H9 (cell line): ENCODE data around the gene SNORC. TPM values are rescaled to one million over a fixed set of nuclear protein-coding genes. Genes with fewer than 3 reads are reported as not detected.

Experiments used
- DNase-seq: peaks from one replicate; pipeline ENCODE4 v3.0.0-alpha.2; 2017
- H2AFZ ChIP-seq: one replicate; pipeline ENCODE4 v1.6.1; 2013; ENCODE audit warnings: mild to moderate bottlenecking, low read length, control low read depth, moderate library complexity
- H2AK5ac ChIP-seq: 2 replicates; pipeline ENCODE4 v1.6.1; 2013; ENCODE audit warnings: low read length, control low read depth, mixed read lengths; ENCODE audit not compliant: insufficient read length
- H2BK120ac ChIP-seq: one replicate; pipeline ENCODE4 v1.6.1; 2013; ENCODE audit warnings: low read depth, mild to moderate bottlenecking, low read length, control low read depth, inconsistent platforms; ENCODE audit not compliant: poor library complexity, severe bottlenecking
- H2BK12ac ChIP-seq: 2 replicates; pipeline ENCODE4 v1.6.1; 2013; ENCODE audit warnings: low read length, control low read depth, mixed read lengths, low read depth; ENCODE audit not compliant: insufficient read length
- H2BK15ac ChIP-seq: 2 replicates; pipeline ENCODE4 v1.6.1; 2013; ENCODE audit warnings: low read depth, low read length, control low read depth
- H2BK20ac ChIP-seq: one replicate; pipeline ENCODE4 v1.6.1; 2013; ENCODE audit warnings: low read depth, mild to moderate bottlenecking, low read length, control low read depth, inconsistent platforms; ENCODE audit not compliant: poor library complexity, severe bottlenecking
- H2BK5ac ChIP-seq: 2 replicates; pipeline ENCODE4 v1.6.1; 2013; ENCODE audit warnings: low read length, control low read depth, mixed read lengths; ENCODE audit not compliant: insufficient read length
- H3K14ac ChIP-seq: 2 replicates; pipeline ENCODE4 v1.6.1; 2013; ENCODE audit warnings: low read length, control low read depth; ENCODE audit not compliant: insufficient read depth
- H3K18ac ChIP-seq: 2 replicates; pipeline ENCODE4 v1.6.1; 2013; ENCODE audit warnings: low read depth, mild to moderate bottlenecking, mixed read lengths, low read length, control low read depth; ENCODE audit not compliant: insufficient read length
- H3K23ac ChIP-seq: 2 replicates; pipeline ENCODE4 v1.6.1; 2013; ENCODE audit warnings: low read length, control low read depth, mixed read lengths, low read depth; ENCODE audit not compliant: insufficient read length
- H3K23me2 ChIP-seq: 2 replicates; pipeline ENCODE4 v1.6.1; 2013; ENCODE audit warnings: low read depth, mild to moderate bottlenecking, mixed read lengths, low read length, control low read depth; ENCODE audit not compliant: insufficient read length, poor library complexity, severe bottlenecking
- H3K27ac ChIP-seq: 2 replicates; pipeline ENCODE4 v1.5.1; 2013; ENCODE audit warnings: low read length, control low read depth, mixed read lengths, low read depth; ENCODE audit not compliant: insufficient read length
- H3K27me3 ChIP-seq: 2 replicates; pipeline ENCODE4 v1.6.1; 2013; ENCODE audit warnings: low read length, control low read depth, inconsistent platforms; ENCODE audit not compliant: insufficient read depth
- H3K4ac ChIP-seq: 2 replicates; pipeline ENCODE4 v1.6.1; 2013; ENCODE audit warnings: low read depth, mild to moderate bottlenecking, control low read depth, inconsistent platforms, low read length, moderate library complexity
- H3K4me1 ChIP-seq: 2 replicates; pipeline ENCODE4 v1.6.1; 2013; ENCODE audit warnings: low read length, control low read depth, inconsistent platforms; ENCODE audit not compliant: insufficient read depth
- H3K4me2 ChIP-seq: 2 replicates; pipeline ENCODE4 v1.6.1; 2013; ENCODE audit warnings: low read length, control low read depth, mixed read lengths; ENCODE audit not compliant: insufficient read length, insufficient read depth
- H3K56ac ChIP-seq: 2 replicates; pipeline ENCODE4 v1.6.1; 2013; ENCODE audit warnings: low read depth, mild to moderate bottlenecking, mixed read lengths, low read length, control low read depth; ENCODE audit not compliant: insufficient read length
- H3K79me1 ChIP-seq: 2 replicates; pipeline ENCODE4 v1.6.1; 2013; ENCODE audit warnings: low read depth, mild to moderate bottlenecking, moderate library complexity, low read length, control low read depth, inconsistent platforms; ENCODE audit not compliant: insufficient read depth, poor library complexity, severe bottlenecking
- H3K79me2 ChIP-seq: 2 replicates; pipeline ENCODE4 v1.6.1; 2013; ENCODE audit warnings: low read length, control low read depth, inconsistent platforms; ENCODE audit not compliant: insufficient read depth
- H3K9ac ChIP-seq: 2 replicates; pipeline ENCODE4 v1.6.1; 2013; ENCODE audit warnings: low read length, control low read depth, mixed read lengths; ENCODE audit not compliant: insufficient read length; ENCODE audit errors: extremely low read depth
- H3K9me3 ChIP-seq: one replicate; pipeline ENCODE4 v1.6.1; 2013; ENCODE audit warnings: low read depth, low read length, inconsistent platforms; ENCODE audit not compliant: control insufficient read depth
- H3T11ph ChIP-seq: one replicate; pipeline ENCODE4 v1.6.1; 2013; ENCODE audit warnings: mild to moderate bottlenecking, low read length, control low read depth, inconsistent platforms
- H4K20me1 ChIP-seq: one replicate; pipeline ENCODE4 v1.6.1; 2013; ENCODE audit not compliant: control insufficient read depth, insufficient read length, insufficient read depth
- H4K5ac ChIP-seq: 2 replicates; pipeline ENCODE4 v1.6.1; 2013; ENCODE audit warnings: low read depth, mild to moderate bottlenecking, mixed read lengths, low read length, control low read depth; ENCODE audit not compliant: insufficient read length
- H4K8ac ChIP-seq: replicated peaks from 2 replicates; pipeline ENCODE4 v1.6.1; 2013; ENCODE audit warnings: low read length, control low read depth, mixed read lengths, low read depth; ENCODE audit not compliant: insufficient read length
- H4K91ac ChIP-seq: 2 replicates; pipeline ENCODE4 v1.6.1; 2013; ENCODE audit warnings: low read depth, mild to moderate bottlenecking, moderate library complexity, mixed read lengths, low read length, control low read depth; ENCODE audit not compliant: insufficient read length
- H3K27ac Mint-ChIP-seq, 3 experiments: 2 replicates in 2 of 3; 3 replicates in 1 of 3; pipeline ENCODE4 v1.8.0; 2020 to 2021; ENCODE audit warnings: mixed read lengths in 3 of 3, mild to moderate bottlenecking in 1 of 3, moderate library complexity in 1 of 3
- H3K27me3 Mint-ChIP-seq: 2 replicates; pipeline ENCODE4 v1.8.0; 2021; ENCODE audit warnings: low read depth, mild to moderate bottlenecking, moderate library complexity, mixed read lengths
- H3K36me3 Mint-ChIP-seq, 3 experiments: 2 replicates in 2 of 3; 3 replicates in 1 of 3; pipeline ENCODE4 v1.8.0; 2020 to 2021; ENCODE audit warnings: low read depth in 3 of 3, mixed read lengths in 3 of 3; ENCODE audit not compliant: insufficient read depth in 1 of 3
- H3K4me1 Mint-ChIP-seq, 2 experiments: 2 replicates each; pipeline ENCODE4 v1.8.0; 2020; ENCODE audit warnings: mixed read lengths in 2 of 2
- H3K4me3 Mint-ChIP-seq, 2 experiments: 2 replicates in 1 of 2; 3 replicates in 1 of 2; pipeline ENCODE4 v1.8.0; 2020 to 2021; ENCODE audit warnings: mild to moderate bottlenecking in 2 of 2, mixed read lengths in 2 of 2, moderate library complexity in 1 of 2
- H3K9me3 Mint-ChIP-seq, 2 experiments: 2 replicates in 1 of 2; 3 replicates in 1 of 2; pipeline ENCODE4 v1.8.0; 2020; ENCODE audit warnings: mild to moderate bottlenecking in 2 of 2, mixed read lengths in 2 of 2, moderate library complexity in 1 of 2
- CTCF ChIP-seq: fragments of 200-600 bp; sonication (generic); conservative IDR thresholded peaks from 3 replicates; pipeline ENCODE4 v1.8.0; 2021; ENCODE audit warnings: antibody characterized with exemption, mild to moderate bottlenecking
- WGBS: extraction: QIAGEN DNeasy Blood & Tissue Kit; methylation state at CpG from one replicate; pipeline ENCODE4 v1.1.7; 2013; ENCODE audit warnings: missing lambda C conversion rate, low lambda C conversion rate, mixed read lengths; ENCODE audit not compliant: insufficient read length; ENCODE audit errors: extremely low coverage; 5-methylcytosine and 5-hydroxymethylcytosine counted together
- total RNA-seq: library from RNA; stranded (reverse); gene quantifications from 2 replicates; pipeline ENCODE4 v1.2.1, GENCODE V29; 2021

The SNORC gene
- total RNA-seq, 1 experiment from 2014 or later, result 1.1 TPM

GRCh38 chr2:232883116-232883721 lies 13.2 kb downstream of the SNORC start:
- no CpG with 5 or more reads among the region's 29 CpGs for WGBS
- Mint-ChIP-seq H3K27me3 (peaks cover 12% of the 10 kb centered on the region), H3K9me3 (peaks cover 0 to 2% of the 10 kb centered on the region in 2 experiments; a peak in 2 of 5 replicates), H3K27ac (no peak overlapping the region; a peak in 1 of 7 replicates), H3K4me1 (peaks cover 4 to 7% of the 10 kb centered on the region in 2 experiments), H3K4me3 (no peak overlapping the region), H3K36me3 (no peaks in the 10 kb centered on the region; a peak in 1 of 7 replicates)
- H2BK120ac ChIP-seq, result no peak overlapping the region
- no peaks in the 10 kb centered on the region for H3K79me1 ChIP-seq
- no peak overlapping the region for H2BK5ac ChIP-seq
- H3K4ac ChIP-seq, result no peak overlapping the region
- H2AFZ ChIP-seq, result no peak overlapping the region
- H3K14ac ChIP-seq, result no peak overlapping the region
- H3K9ac ChIP-seq, result no peak overlapping the region
- no peak overlapping the region for H2AK5ac ChIP-seq
- no peak overlapping the region for H3K27ac ChIP-seq
- H2BK12ac ChIP-seq, result no peak overlapping the region
- H4K91ac ChIP-seq, result no peak overlapping the region
- no peak overlapping the region for H4K8ac ChIP-seq
- no peak for TF ChIP-seq CTCF
- H3K18ac ChIP-seq, result no peak overlapping the region
- H2BK15ac ChIP-seq, result no peak overlapping the region
- no peak overlapping the region for H4K5ac ChIP-seq
- H3K27me3 ChIP-seq, result no peaks in the 10 kb centered on the region
- no peaks in the 10 kb centered on the region for H3K9me3 ChIP-seq
- DNase-seq, result no peak
- H3K56ac ChIP-seq, result no peak overlapping the region
- H3K23ac ChIP-seq, result no peak overlapping the region
- no peaks in the 10 kb centered on the region for H4K20me1 ChIP-seq
- H3K79me2 ChIP-seq, result no peaks in the 10 kb centered on the region
- H2BK20ac ChIP-seq, result no peak overlapping the region
- H3K4me1 ChIP-seq, result no peaks in the 10 kb centered on the region
- no peak overlapping the region for H3K4me2 ChIP-seq
- no peak overlapping the region for H3T11ph ChIP-seq
- H3K23me2 ChIP-seq, result no peaks in the 10 kb centered on the region
